ENCODE measurements around the gene CXCL12.
A peak's percentile ranks its signal among the peaks of the same experiment; 100 is the strongest.

CXCL12 gene

DNA sequence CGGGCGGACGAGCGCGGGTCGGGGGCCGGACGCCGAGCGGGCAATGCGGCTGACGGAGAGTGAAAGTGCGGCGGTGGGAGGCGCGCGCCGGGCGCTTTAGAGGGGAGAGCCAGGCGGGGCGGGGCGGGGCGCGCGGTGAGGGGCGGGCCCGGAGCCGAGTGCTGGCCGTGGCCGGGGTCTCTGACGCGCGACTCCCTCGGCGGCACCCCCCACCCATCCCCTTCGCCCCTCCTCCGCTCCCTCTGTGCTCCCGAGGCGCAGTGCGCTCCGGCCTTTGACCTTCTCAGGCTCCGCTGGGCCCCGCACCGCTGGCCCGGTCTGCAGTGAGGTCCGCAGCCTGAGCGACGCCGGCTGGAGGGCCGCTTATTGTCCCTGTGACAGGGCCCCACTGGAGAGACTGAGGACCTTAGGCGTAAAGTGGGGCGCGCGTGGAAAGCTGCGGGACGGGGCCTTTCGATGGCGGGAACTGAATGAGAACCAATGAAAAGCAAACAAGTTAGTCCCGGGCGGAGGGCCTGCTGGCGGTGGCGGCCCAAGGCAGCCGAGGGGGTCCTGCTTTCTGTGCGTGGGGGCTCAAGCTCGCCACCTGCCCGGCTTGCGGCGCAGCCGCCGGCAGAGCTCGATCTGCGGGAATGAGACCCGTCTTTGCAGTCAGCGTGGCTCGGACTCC is at the start of gene CXCL12:
CXCL12 (minus strand) TSS at position 72 of the 670 bp plus-strand sequence. CDS start 92 bp downstream, outside the sequence.
- peak; percentile 36 for DNase-seq (ENCODE audit: low spot score)

DNA sequence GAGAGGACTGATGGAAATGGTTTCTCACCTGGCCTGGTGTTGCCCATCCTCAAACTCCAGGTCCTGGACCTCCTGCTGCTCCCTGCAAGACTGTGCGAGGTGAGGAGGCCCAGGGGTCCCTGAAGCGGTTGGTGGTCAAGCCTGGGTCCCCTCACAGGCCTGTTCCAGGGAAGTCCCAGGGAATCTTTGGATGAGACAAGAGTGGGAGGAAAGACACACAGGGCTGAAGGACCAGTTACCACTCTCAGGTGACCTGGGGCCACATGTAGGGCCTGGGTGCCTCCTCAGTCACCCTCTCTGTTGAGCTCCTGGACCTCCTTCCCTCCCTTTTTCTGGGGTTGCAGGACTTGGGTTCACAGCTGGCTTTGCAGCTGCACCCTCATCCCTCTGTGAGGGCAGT is 42.6 kb upstream of the CXCL12 start:
- TF ChIP-seq, protein P1, sequence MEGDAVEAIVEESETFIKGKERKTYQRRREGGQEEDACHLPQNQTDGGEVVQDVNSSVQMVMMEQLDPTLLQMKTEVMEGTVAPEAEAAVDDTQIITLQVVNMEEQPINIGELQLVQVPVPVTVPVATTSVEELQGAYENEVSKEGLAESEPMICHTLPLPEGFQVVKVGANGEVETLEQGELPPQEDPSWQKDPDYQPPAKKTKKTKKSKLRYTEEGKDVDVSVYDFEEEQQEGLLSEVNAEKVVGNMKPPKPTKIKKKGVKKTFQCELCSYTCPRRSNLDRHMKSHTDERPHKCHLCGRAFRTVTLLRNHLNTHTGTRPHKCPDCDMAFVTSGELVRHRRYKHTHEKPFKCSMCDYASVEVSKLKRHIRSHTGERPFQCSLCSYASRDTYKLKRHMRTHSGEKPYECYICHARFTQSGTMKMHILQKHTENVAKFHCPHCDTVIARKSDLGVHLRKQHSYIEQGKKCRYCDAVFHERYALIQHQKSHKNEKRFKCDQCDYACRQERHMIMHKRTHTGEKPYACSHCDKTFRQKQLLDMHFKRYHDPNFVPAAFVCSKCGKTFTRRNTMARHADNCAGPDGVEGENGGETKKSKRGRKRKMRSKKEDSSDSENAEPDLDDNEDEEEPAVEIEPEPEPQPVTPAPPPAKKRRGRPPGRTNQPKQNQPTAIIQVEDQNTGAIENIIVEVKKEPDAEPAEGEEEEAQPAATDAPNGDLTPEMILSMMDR (IDR thresholded peaks at IDR 0.05; ENCODE audit: extremely low read depth, missing control alignments): no peak
- no peak for DNase-seq (ENCODE audit: low spot score)

More for the DNA sequence above, at the start of gene CXCL12:
- TF ChIP-seq, protein P1 (IDR thresholded peaks at IDR 0.05; ENCODE audit: extremely low read depth, missing control alignments): no peak

DNA sequence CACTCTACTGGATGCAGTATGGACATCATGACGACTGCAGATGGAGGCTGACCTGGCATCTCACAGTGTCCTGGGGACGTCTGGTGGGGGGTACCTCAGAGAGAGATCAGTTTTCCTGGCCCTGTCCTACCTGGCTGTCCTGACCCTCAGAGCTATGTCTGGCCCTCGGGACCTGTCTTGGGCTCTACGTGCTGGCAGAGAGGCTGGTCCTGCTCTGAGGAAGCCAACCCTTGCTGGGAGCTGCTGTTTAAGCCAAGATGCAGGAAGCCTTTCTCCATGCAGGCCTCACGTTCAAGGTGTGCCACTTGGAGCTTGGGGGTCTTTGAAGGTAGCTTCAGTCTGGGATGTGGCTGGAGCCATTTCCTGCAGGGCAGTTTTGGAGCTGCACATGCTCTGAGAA is 42.1 kb upstream of the CXCL12 start:
- DNase-seq (ENCODE audit: low spot score): no peak
- TF ChIP-seq, protein P1 (IDR thresholded peaks at IDR 0.05; ENCODE audit: extremely low read depth, missing control alignments): no peak

DNA sequence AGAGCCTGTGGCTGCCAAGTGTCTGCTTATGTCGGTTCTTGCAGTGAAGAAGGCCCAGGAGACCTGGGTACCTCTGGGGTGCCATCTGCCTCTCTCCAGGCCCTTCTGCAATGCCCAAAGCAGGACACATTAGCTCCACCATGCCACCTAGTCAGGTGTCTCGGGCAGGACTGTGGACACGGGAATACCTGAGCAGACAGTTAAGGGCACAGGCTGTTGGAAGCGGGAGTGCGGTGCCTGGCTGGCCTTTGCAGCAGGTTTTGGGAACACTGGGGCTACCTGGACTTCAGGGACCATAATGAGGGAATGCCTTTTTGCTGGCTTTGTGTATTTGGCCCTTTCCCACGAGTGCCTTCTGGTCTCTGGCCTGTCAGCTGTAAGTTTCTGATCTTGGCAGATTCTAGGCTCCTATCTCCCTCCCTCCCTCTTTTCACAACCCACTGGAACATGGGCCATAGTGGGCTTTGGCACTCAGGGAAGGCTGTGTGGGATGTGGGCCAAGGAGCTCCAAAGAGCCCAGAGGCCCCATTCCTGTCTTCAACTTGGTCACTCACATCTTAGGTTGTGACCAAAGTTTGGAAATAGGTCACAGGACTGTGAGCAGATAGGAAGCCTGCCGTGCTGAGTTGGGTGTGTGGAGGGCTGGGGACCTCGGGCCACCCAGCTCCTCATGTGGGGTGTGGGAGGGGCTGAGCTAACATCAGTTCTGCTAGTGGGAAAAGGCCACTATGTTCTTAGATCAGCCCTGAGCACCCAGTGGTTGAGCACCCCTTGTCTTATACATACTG is 41.5 kb upstream of the CXCL12 start:
- TF ChIP-seq, protein P1 (IDR thresholded peaks at IDR 0.05; ENCODE audit: extremely low read depth, missing control alignments): no peak
- DNase-seq (ENCODE audit: low spot score): no peak

DNA sequence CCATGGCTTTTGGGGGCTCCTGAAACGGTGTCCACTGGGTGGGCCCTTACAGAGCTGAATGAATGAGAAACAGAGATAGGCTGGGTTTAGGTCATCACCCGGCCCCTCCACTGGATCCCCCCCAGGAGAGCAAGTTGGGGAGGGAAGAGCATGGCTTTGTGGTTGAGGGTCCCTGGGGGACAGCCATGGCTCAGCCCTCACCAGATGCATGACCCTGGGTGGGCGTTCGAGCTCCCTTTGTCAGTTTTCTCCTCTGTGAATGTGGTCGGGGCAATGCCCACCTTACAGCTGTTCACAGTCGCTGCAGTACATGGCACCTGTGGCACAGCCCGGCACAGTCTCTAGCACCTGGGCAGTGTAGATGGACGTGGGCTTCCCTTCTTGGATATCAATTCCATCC is 40.6 kb upstream of the CXCL12 start:
- no peak for DNase-seq (ENCODE audit: low spot score)
- TF ChIP-seq, protein P1 (IDR thresholded peaks at IDR 0.05; ENCODE audit: extremely low read depth, missing control alignments): no peak

DNA sequence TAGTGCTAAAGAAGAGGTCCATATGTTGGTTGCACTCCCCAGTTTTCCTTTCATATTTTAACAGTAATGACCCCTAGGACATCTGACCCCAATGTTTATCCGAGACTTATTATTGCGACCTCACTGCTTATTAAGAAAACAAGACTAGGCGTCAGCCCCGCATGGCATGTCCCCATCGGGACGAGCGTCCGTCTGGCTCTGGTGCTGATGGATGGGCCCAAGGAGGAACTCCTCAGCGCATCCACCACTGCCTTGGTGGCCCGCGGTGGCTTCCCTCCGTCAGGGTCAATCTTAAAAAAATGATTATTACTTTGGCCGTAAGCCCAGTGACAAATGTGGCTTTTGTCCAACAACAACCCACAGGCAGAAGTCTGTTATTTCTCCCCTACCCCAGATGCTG is 40.1 kb upstream of the CXCL12 start:
- TF ChIP-seq, protein P1 (IDR thresholded peaks at IDR 0.05; ENCODE audit: extremely low read depth, missing control alignments): no peak
- no peak for DNase-seq (ENCODE audit: low spot score)

DNA sequence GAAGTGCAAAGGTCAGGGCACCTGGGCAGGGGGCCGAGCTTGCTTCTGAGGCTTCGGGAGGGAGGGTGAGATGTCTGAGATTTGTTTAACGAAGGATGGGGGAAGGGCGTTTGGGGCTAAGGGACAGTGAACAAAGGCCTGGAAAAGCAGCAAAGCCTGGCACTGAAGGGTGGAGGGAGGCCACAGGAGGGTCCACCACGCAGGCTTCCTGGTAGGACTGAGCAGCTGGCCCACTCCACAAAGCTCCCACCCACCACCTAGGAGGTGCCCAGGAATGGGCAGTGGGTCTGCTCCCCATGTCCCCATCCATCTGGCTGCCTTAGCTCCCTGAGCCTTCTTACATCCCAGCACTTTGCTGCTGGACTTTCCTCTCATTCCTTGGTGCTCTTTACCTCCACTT is 39.4 kb upstream of the CXCL12 start:
- DNase-seq (ENCODE audit: low spot score): no peak
- TF ChIP-seq, protein P1 (IDR thresholded peaks at IDR 0.05; ENCODE audit: extremely low read depth, missing control alignments): no peak
